KBM-7 (cell line): Measurements from ENCODE around the gene PCSK6.

Source experiments
- DNase-seq: peaks from one replicate; pipeline ENCODE4 v3.0.0-alpha.2; 2015
- in situ Hi-C: fragments of 300-500 bp; cut with MboI; formaldehyde crosslinking; loops from 2 replicates; pipeline ENCODE4 v1.14.3; 2020; ENCODE audit warnings: low sequenced_read_pairs, low pct_unique_long_range_greater_than_20kb, mixed read lengths

PCSK6 gene

DNA sequence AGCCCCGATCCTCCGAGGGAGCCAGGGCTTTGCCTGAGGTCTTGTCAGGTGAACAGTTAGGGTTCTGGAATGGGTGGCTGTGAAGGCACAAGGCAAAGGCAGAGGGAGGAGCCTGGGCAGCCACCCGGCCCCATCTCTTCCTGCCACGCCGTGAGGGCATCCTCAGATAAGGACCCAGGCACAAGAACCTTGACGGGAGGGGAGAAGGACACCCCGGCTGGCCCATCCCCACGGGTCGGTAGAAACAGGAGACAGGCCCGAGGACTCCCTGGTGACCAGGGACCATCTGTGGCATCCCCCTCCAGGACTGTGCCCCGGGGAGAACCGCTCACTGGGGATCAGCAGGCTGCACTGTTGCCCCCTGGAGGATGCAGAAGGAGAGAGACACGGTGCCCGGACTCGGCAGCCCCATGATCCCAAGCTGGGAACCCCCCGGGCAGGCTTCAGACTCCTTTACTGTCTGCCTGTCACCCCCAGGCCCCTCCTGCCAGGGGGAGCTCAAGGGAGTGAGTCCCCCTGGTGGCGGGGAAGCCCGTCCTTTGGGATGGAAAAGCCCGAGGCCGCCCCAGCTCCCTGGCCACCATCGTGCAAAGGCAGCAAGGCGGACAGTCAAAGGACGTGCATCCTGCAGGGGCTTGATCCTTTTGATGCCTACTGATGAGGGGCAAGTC, 12.3 kb upstream of the PCSK6 start:
- in situ Hi-C loops: no loop called here
- peak; percentile 48 for DNase-seq

DNA sequence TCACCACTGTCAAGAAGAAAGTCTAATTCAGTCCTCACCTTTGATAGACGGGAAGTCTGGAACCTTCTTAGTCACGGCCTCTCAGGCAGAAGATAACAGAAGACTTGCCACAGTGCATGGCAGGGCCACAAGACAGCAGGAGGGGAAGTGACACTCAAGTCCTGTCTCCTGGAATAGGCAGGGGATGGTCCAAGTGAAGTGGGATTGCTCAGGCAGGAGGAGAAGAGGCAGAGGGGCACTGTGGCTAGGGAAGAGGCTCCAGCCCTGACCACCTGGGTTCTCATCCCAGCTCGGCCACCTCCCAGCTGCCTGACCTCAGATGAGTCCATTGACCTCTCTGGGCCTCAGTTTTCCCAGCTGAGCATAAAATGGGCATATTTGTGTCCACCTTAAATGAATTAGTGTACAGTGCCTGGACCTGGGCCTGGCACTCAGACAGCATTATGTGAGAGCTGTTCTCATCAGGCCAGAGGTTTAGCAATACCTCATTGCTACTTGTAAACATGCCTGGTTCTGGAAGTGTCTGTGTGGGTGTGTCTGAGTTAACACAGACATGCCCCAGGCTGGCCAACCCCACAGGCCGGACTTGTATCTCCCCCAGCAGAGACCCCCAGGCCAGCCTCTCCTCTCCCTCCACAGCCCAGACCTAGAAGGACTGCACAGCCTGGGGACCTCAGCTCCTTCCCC, 11.5 kb upstream of the PCSK6 start:
- in situ Hi-C loops: no loop called here
- DNase-seq: no peak

DNA sequence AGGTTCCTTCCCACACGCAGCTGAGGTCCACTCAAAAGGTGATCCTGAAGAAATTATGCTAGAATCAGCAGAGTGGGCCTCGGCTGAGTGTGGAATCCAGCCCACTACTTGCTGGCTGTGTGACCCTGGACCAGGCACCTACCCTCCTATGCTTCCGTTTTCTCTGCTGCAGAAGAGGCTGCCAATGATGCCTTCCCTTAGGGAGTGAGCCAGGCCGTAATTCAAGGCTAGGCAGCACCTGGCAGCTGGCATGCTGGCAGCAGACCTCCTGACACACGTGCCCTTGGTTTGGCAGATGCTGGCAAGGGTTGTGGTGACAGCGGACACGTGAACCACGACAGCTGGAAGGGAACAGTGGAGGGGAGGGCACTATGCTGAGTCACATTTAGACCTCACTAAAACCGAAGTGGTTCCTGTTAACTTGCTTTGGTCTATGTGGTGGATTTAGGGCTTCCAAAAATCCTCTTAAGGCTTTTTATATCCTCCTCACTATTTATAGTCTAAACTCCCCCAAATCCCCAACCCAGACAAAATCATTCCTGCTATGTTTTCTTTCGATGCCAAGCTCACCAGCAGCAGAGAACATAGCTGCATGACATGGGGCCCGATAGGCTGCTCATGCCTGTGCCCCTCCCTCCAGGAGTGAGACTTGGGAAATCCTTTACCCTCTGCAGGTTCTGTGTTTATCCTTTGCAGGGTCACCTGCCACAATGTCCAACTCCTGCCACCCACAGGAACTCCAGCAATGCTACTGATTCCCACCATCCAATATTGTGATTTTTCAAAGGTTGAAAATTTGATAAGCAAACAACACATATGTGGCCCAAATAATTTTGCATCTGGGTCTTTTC, 10.6 kb upstream of the PCSK6 start:
- DNase-seq: peak; percentile 67
- in situ Hi-C loops: no loop called here

DNA sequence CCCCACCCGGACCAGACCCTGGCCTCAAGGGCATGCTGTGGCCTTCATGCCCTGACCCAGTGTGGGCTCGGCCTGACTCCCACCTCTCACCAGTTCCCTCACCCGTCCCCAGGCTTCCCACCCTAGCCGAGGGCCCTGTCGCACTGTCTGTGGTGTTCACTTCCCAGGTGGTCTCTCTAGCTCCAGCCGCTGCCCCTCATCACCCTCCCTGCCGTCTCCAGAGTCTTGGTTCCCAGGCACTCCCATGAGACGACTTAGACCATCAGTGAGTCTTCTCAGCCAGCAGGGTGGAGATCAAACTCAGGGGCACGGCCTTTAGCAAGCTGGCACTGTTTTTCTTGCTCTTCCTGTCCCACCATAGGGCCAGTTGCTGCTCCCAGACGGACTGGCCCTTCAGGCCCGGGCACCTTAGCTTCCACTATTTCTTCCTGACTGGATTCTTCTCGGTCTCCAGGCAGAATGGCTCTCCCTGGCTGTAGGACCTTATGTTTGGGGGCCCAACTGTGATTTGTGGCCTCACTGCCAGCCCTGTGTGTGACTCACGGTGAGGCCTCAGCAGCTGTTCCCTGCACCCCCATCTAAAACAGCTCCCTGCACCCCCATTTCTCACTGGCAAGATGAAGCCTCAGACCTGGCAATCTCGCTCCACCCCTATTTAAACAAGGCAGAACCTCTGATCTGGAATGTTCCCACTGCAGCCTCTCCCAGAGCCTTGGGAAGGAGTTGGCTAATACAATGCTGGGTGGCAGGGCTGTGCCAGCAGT, 9.4 kb upstream of the PCSK6 start:
- no peak for DNase-seq
- in situ Hi-C loops: no loop called here

DNA sequence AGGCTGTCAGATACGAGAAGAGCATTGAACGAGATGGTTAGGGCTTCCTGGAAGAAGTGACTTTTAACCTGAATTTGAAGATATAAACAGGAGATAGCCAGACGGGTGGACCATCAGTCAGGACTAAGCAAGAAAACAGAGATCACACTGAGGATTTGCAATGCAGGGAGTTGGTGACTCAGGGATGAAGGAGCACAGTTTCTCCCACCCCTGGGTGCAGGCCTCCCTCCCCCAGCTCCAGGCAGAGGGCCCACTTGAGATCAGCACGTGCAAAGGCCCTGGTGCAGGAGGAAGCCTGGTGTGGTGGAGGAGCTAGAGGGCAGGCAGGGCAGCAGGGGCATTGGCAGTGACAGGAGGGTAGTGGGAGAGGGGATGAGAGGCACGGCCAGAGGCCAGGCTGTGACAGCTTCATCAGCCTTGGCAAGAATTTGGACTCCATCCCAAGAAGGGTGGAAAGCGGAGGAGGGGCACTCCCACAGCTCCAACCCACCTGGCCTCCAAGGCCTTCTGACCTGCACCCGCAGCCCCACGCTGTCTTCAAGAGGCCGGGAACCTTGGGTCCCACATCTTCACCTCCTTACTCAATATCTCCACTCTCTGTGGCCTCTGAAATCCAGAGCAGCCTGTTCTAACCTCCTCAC, 8.7 kb upstream of the PCSK6 start:
- in situ Hi-C loops: no loop called here
- no peak for DNase-seq

DNA sequence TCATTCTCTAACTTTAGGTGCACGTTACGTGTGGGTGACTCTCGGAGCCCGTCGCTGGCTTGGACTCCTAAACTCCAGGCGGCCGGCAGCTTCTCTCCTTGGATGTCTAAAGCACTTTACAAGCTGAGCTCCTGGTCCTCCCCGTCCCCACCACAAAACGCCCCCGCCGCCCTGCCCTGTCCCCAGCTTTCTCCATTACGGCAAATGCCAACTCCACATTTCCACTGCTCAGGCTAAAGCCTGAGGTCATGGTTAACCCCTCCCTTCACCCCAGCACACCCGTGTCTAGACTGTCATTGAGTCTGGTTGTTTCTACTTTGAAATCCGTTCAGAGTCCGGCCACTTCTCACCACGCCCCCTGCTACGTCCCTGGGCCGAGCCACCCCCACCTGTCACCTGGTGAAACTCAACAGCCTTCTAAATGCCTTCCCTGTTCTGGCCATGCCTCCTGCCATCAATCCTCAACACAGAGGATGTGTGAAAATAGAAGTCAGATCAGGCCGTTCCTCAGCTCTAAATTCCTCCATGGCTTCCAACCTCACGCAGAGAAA, 8.1 kb upstream of the PCSK6 start:
- in situ Hi-C loops: no loop called here
- no peak for DNase-seq

DNA sequence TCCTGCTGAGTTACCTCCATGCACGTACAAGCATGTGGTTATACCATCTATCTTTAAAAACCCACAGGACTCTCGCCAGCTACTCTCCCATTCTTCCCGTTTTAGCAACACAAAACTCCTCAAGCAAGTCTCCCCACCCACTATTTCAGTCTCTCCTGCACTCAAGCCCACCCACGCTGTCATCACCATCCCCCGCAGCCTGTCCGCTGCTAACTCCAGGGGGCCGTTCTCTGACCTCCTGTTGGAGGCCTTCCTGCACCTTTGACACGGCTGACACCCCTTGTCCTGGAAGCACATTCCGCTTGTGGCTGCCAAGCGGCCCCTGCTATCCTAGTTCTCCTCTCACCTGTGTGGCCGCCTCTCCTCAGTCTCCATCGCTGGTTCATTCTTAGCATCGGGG, 7.5 kb upstream of the PCSK6 start:
- DNase-seq: no peak
- in situ Hi-C loops: no loop called here

DNA sequence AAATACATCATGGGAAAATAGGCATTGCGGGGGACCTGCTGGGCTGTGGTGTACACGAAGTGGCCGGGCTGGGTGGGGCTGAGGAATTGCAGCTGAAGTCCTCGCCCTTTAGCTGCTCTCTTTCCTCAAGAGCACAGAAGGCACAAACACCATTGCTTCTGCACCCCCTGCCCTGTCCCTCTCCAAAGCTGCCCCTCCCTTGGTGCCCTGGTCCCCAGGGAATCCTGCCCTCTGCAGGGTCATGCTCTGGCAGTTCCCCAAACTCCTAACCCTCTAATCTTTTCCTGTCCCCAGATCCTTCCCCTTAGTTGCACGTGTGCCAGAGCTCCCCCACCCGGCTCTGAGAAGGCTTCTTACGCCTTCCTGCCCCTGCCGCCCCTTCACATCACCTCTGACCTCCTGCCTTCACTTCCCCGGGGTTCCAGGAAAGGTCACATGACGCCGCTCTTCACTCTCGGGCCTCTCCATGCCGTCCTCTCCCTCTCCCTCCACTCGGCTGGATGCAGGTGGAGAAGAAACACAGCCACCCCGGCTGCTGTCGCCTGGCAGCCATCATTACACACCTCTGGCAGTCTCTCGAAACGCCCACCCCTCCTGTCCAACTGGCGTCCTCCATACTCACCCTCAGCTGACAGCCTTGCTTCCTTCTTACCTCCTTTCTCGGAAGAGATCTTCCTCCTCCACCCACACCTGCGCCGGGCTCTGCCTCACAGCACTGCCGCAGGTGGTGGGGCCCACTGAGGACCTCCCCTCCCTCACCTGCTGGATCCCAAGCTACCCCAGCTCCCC, 6.9 kb upstream of the PCSK6 start:
- in situ Hi-C loops: no loop called here
- DNase-seq: peak; percentile 44

DNA sequence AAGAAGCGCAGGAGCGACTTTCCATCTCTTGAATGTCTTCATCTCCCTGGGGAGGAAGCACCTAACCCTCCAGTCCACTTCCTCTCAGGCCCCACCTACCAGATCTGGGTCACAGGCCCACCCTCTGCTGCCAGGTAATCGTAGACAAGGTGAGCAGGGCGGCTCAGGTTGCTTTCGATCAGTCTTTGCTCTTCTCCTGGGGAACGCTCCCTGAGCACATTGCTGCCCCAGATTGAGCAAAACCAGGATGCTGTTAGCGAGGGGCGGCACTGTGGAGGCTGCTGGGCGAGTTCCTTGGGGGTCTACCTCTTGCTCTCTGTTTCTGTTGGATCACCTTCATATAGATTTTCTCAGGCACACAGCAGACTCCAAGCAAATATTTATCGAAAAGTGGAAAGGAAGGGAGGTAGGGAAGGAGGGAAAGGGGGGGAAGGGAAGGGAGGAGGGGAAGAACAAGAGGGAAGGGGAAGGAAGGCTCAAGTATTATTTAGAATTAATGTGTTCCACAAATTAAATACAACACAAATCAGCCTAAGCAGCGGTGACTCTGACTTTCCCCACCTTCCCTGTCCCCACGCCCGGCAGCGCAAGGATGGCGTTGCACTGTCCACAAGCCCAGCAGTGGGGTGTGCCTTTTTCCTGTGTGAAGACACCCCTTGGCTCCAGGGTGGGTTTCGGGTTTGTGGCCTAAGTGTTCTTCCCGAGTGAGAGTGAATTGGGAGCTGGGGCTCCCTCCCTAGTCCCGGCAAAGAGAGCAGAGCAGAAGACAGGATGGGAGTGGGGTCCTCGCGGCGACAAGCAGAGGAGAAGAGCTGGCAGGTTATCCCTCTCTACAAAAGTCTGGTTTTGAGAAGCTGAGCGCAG, 6.1 kb upstream of the PCSK6 start:
- no peak for DNase-seq
- in situ Hi-C loops: no loop called here

DNA sequence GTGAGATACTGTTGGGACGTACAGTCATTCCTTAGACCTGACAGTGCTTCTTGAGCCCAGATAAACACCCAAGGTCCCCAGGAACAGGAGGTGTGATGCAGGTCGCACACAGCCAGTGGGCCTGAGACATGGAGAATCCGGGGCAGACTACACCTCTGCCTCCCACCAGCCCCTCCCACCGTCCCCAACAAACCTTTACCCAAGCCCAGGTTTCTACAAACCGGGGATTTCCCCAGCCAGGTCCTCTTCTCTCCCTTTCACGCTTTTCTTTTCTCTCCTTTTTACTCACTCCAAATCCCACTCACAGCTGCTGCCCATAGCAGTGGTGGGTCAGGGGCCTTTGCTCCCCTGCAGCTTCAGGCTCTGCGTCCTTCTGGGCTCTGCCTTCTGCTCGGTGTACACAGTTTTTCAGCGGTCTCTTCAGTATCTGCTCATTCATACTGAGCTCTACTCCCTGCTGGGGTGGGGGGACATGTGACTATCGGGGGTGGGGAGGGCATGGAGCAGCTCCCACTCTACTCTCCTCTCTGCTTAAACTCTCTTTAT, 4.8 kb upstream of the PCSK6 start:
- in situ Hi-C loops: no loop called here

DNA sequence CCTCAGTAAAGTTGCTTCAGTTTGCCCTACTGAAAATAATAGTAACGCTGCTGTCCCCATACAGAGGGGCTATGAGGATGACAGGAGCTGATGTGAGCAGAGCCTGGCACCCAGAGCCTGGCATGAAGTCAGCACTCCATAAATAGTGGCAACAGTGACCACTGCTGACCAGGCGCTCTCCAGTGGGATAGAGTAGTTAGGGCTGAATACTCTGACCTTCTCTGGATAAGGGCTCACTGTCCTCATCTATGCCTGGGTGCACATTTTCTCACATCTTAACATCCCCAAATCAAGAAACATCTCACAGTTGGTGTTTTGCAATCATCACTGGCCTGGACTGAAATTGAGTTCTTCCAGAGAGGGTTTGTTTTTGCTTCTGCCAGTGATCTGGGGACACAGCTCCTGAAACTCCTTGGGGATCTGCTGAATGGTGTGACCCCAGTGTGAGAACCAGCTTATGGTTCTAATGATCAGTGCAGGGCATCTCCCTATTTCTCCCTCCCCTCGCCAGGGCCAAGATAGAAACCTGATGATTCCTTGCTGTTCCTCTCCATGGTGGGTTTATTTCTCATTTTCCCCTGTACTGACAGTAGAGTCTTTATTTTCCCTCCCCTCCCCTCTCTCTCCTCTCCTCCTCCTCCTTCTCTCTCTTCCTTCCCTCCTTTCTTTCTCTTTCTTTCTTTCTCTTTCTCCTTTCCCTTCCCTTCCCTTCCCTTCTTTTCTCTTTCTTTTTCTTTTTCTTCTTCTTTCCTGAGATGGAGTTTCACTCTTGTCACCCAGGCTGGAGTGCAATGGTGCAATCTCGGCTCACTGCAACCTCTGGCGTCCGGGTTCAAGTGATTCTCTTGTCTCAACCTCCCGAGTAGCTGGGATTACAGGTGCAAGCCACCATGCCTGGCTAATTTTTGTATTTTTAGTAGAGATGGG, 3.5 kb upstream of the PCSK6 start:
- DNase-seq: no peak
- in situ Hi-C loops: no loop called here

More for the DNA sequence above, 4.8 kb upstream of the PCSK6 start:
- no peak for DNase-seq

DNA sequence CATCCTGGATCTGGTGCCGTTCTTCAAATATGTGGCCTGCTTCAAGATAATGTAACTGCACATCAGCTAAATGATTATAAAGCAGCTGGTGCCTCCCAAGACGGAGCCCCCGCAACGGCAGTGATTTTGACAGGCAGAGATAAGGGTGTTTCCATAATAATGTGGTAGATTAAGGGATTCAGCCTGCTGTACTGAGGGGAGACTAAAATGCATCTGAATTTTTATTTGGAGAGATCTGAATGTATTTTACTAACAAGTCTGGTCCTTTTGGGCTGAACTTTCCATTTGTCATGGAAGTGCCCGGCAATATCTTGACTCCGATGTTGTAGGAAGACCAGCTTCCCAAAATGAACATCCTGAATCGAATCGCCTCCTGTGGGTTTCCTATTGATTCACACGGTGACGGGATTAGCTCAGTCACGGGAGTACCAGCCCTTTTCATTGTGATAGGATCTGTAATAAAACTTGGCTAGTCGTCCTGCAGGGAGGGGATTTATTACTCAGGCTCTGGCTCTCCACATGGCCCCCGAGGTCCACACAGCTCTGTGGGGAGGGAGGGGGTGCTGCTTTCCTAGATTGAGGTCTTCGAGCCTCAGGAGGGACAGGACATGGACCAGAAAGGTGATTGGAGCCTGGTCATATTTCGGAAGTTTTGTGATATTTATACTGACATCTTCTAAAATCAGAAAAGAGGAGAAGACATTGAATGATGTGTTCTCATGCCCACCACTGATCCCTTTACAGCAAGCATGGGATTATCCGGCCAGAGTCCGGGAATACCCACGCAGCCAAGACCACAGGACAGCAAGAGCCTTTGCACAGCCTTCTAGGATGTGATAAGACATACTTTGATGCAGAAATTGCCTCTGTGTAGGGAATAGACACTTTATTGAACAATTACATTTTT, 2.5 kb upstream of the PCSK6 start:
- no peak for DNase-seq
- in situ Hi-C loops: no loop called here

DNA sequence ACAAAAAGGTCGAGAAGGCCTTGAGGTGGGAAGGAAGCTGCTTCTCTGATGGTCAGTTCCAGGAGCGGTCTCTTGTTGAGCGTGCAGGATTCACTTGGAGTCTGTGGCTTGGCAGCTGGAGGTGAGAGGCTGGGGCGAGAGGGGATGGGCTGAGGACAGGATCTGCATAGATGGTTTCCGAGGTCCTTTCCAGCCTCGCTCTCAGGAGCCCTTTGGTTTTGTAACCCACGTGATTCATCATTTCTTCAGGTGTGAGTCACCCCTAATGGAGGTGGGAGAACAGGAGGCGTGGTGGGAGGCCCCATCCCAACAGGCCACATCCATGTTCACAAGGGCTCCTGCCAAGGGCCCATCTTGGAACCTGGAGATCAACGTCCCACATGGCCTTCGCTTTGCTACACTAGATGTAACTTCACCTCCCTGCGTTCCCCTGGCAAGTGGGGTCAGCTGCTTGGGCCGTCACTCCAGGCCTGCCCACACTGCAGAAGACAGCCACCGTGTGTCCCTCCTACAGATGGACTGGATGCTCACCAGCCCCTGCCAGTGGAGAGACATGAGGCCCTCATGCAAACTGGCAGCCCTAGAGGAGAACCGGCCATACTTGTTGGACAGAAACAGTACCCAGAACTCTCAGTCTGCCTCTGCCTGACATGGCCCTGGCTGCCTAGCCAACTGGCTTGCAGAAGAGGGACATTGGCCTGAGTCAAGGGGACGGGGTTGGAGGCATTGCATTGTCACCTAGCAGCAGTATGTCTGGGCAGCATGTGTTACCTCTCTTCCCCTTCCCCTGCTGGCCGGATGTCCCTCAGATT, 1.6 kb upstream of the PCSK6 start:
- in situ Hi-C loops: no loop called here

DNA sequence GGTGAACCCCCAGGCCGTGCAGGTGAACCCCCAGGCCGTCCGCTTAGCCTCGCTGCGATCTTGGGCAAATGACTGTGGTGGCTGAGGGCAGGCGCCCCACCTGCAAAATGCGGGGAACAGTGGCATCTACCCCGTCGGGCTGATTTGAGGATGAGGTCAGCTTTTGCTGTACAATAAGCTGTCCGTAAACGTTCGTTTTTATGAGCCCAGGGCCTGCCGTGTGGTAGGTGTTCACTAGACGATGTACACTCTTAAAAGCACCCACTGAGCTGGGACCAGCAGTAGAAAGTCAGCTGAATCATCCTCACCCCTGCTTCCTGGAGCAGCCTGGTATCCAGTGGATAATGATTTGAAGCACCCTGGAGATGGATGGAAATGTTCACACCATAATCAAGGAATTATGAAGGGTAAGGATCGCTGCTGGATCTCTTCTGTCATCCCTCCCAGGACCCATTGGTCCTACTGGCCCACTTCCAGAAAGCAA, 943 bp upstream of the PCSK6 start:
- in situ Hi-C loops: no loop called here
- no peak for DNase-seq

More for the DNA sequence above, 1.6 kb upstream of the PCSK6 start:
- DNase-seq: no peak
